HEK293T (cell line): ENCODE measurements around the gene STARD6.
"Not testable (repeated sequence)": the region's sequence is repeated elsewhere in the genome, so short reads cannot be mapped to it uniquely, and the experiment has no call there.

Experiments
- CTCF ChIA-PET: fragments of 350-600 bp; formaldehyde crosslinking; extraction: SDS; loops from one replicate; lab custom pipeline; 2021; ENCODE audit warnings: antibody characterized with exemption, inconsistent platforms; lab: Yijun Ruan, JAX
- POLR2A ChIA-PET: fragments of 350-600 bp; formaldehyde crosslinking; extraction: SDS; loops from one replicate; lab custom pipeline; 2020; ENCODE audit warnings: antibody characterized with exemption, inconsistent platforms; lab: Yijun Ruan, JAX
- DNase-seq: peaks from one replicate; pipeline ENCODE4 v3.0.0; 2012; ENCODE audit warnings: mixed read lengths; ENCODE audit errors: extremely low spot score
- ARNT ChIP-seq: fragments of 450-650 bp; IDR thresholded peaks from 2 replicates; pipeline ENCODE4 v1.6.1; 2017; ENCODE audit warnings: mild to moderate bottlenecking
- BHLHE40 ChIP-seq: fragments of 450-650 bp; IDR thresholded peaks from 2 replicates; pipeline ENCODE4 v1.6.1; 2016; ENCODE audit warnings: mild to moderate bottlenecking, moderate library complexity, borderline replicate concordance
- CTBP1 ChIP-seq: fragments of 450-650 bp; IDR thresholded peaks from 2 replicates; pipeline ENCODE4 v1.6.1; 2016; ENCODE audit warnings: borderline replicate concordance
- ELF4 ChIP-seq: fragments of 450-650 bp; IDR thresholded peaks from 2 replicates; pipeline ENCODE4 v1.6.1; 2017; ENCODE audit warnings: antibody characterized with exemption
- FOXA1 ChIP-seq: fragments of 450-650 bp; IDR thresholded peaks from 2 replicates; pipeline ENCODE4 v1.6.1; 2016; ENCODE audit warnings: mild to moderate bottlenecking
- FOXK2 ChIP-seq: fragments of 450-650 bp; IDR thresholded peaks from 2 replicates; pipeline ENCODE4 v1.6.1; 2016; ENCODE audit warnings: mild to moderate bottlenecking
- FOXM1 ChIP-seq: fragments of 450-650 bp; IDR thresholded peaks from 2 replicates; pipeline ENCODE4 v1.6.1; 2017; ENCODE audit warnings: mild to moderate bottlenecking, borderline replicate concordance
- HDGF ChIP-seq: fragments of 450-650 bp; IDR thresholded peaks from 2 replicates; pipeline ENCODE4 v1.6.1; 2017; ENCODE audit warnings: antibody characterized with exemption, borderline replicate concordance
- L3MBTL2 ChIP-seq: fragments of 450-650 bp; conservative IDR thresholded peaks from 2 replicates; pipeline ENCODE4 v1.6.1; 2016; ENCODE audit warnings: mild to moderate bottlenecking
- LEF1 ChIP-seq: fragments of 450-650 bp; IDR thresholded peaks from 2 replicates; pipeline ENCODE4 v1.6.1; 2017; ENCODE audit warnings: mild to moderate bottlenecking, borderline replicate concordance
- NFRKB ChIP-seq: fragments of 450-650 bp; IDR thresholded peaks from 2 replicates; pipeline ENCODE4 v1.6.1; 2016; ENCODE audit warnings: mild to moderate bottlenecking, moderate library complexity
- PKNOX1 ChIP-seq: fragments of 450-650 bp; IDR thresholded peaks from 2 replicates; pipeline ENCODE4 v1.6.1; 2016
- SP1 ChIP-seq: fragments of 450-650 bp; IDR thresholded peaks from 2 replicates; pipeline ENCODE4 v1.6.1; 2017
- SUZ12 ChIP-seq: fragments of 450-650 bp; IDR thresholded peaks from 2 replicates; pipeline ENCODE4 v1.6.1; 2016; ENCODE audit warnings: mild to moderate bottlenecking
- TARDBP ChIP-seq: fragments of 450-650 bp; IDR thresholded peaks from 2 replicates; pipeline ENCODE4 v1.6.1; 2016
- ZNF384 ChIP-seq: fragments of 450-650 bp; IDR thresholded peaks from 2 replicates; pipeline ENCODE4 v1.6.1; 2016

STARD6 gene

GRCh38 chr18:54330768-54331548 lies 26.7 kb downstream of the STARD6 start:
- ChIA-PET POLR2A (no interaction called here), CTCF (no interaction called here)
- no peak for TF ChIP-seq FOXA1
- DNase-seq: no peak

GRCh38 chr18:54329787-54330186 lies 27.9 kb downstream of the STARD6 start:
- TF ChIP-seq PKNOX1 (no peak), SUZ12 (no peak), LEF1 (no peak), L3MBTL2 (no peak)
- no peak for DNase-seq
- CTCF ChIA-PET: no interaction called here
- POLR2A ChIA-PET: no interaction called here

- no peak for TF ChIP-seq FOXA1
- POLR2A ChIA-PET: no interaction called here
- DNase-seq: no peak
- CTCF ChIA-PET: no interaction called here
Measured at GRCh38 chr18:54327818-54328217, 29.8 kb downstream of the STARD6 start.

- ChIA-PET POLR2A (no interaction called here), CTCF (no interaction called here)
- TF ChIP-seq TARDBP: no peak
- no peak for TF ChIP-seq HDGF
- no peak for TF ChIP-seq SUZ12
- TF ChIP-seq SP1: no peak
- no peak for TF ChIP-seq FOXA1
- TF ChIP-seq PKNOX1: no peak
- TF ChIP-seq L3MBTL2: no peak
- no peak for TF ChIP-seq ARNT
- no peak for TF ChIP-seq FOXK2
- TF ChIP-seq ELF4: no peak
- TF ChIP-seq ZNF384: no peak
- no peak for TF ChIP-seq LEF1
- no peak for TF ChIP-seq CTBP1
- no peak for TF ChIP-seq NFRKB
- no peak for TF ChIP-seq BHLHE40
- no peak for TF ChIP-seq FOXM1
- DNase-seq: no peak
Measured at GRCh38 chr18:54323970-54324369, 33.7 kb downstream of the STARD6 start.

GRCh38 chr18:54323561-54323960 lies 34.1 kb downstream of the STARD6 start:
- CTCF ChIA-PET: no interaction called here
- no peak for DNase-seq
- TF ChIP-seq NFRKB: no peak
- TF ChIP-seq FOXK2: no peak
- no peak for TF ChIP-seq ARNT
- TF ChIP-seq LEF1: no peak
- no peak for TF ChIP-seq ELF4
- no peak for TF ChIP-seq FOXA1
- TF ChIP-seq SUZ12: no peak
- TF ChIP-seq HDGF: no peak
- TF ChIP-seq TARDBP: no peak
- POLR2A ChIA-PET: no interaction called here

- TF ChIP-seq L3MBTL2 (no peak), FOXA1 (no peak), LEF1 (no peak), TARDBP (no peak), ELF4 (no peak), SP1 (no peak), PKNOX1 (no peak)
- POLR2A ChIA-PET: no interaction called here
- CTCF ChIA-PET: no interaction called here
- DNase-seq: no peak
Measured at GRCh38 chr18:54316071-54316820, 41.4 kb downstream of the STARD6 start.

GRCh38 chr18:54309564-54309963 lies 48.1 kb downstream of the STARD6 start:
- DNase-seq, POLR2A ChIA-PET: not testable (repeated sequence)
- CTCF ChIA-PET: interaction anchor here (0.7 kb wide), 1 partner anchor 500 kb away, joined by 3 read pairs; no protein-coding TSS in a partner anchor
